Hepatocyte (in vitro differentiated cells): ENCODE results near the gene ATP2B3.

Source experiments
- CTCF ChIP-seq: fragments of 200-600 bp; sonication (generic); IDR thresholded peaks from 2 replicates; pipeline ENCODE4 v1.5.1; 2016; ENCODE audit warnings: antibody characterized with exemption, mild to moderate bottlenecking; ENCODE audit not compliant: poor library complexity
- EZH2 ChIP-seq: fragments of 200-600 bp; sonication (generic); IDR thresholded peaks from 2 replicates; pipeline ENCODE4 v1.6.1; 2016; ENCODE audit warnings: antibody characterized with exemption, mild to moderate bottlenecking, borderline replicate concordance
- EZH2phosphoT487 ChIP-seq: fragments of 200-600 bp; sonication (generic); IDR thresholded peaks from one replicate; pipeline ENCODE4 v1.6.1; 2018; ENCODE audit warnings: antibody characterized with exemption, mild to moderate bottlenecking, low read depth, moderate library complexity; ENCODE audit not compliant: unreplicated experiment, severe bottlenecking

- no peak for TF ChIP-seq CTCF
- TF ChIP-seq EZH2phosphoT487: no peak
- no peak for TF ChIP-seq EZH2
Observed at GRCh38 chrX:153547195-153547594, 29.8 kb downstream of the ATP2B3 start.
